Measurements from ENCODE around the gene TOGARAM2.

Gene TOGARAM2

GRCh38 chr2:29052807-29053206 lies 71.7 kb downstream of the TOGARAM2 start:
- in situ Hi-C loops (cut with HindIII; ENCODE audit: low sequenced_read_pairs): no loop called here

GRCh38 chr2:29053223-29053622 lies 72.1 kb downstream of the TOGARAM2 start:
- in situ Hi-C loops (cut with HindIII; ENCODE audit: low sequenced_read_pairs): no loop called here

GRCh38 chr2:29053670-29054400 lies 72.7 kb downstream of the TOGARAM2 start:
- in situ Hi-C loops (cut with HindIII; ENCODE audit: low sequenced_read_pairs): no loop called here

DNA sequence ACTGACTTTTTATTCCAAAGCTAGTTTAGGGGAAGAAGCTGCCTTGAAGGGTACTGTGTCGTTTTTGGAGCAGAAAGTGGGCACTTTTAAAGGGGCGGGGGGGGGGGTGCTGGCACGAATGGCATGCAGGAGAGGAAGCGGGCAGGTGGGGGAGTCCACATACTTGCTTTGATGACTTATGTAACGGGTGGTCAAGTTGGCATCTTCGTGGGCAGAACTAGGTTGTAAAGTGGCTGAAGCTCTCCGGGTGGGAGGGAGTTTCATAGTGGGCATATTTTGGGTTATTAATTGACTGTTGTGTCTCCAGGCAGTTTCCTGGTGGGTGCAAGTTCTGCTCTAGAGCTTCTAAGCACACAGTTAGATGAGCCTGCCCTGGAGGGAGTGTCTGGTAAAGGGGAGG lies 73.3 kb downstream of the TOGARAM2 start:
- in situ Hi-C loops (cut with HindIII; ENCODE audit: low sequenced_read_pairs): no loop called here

DNA sequence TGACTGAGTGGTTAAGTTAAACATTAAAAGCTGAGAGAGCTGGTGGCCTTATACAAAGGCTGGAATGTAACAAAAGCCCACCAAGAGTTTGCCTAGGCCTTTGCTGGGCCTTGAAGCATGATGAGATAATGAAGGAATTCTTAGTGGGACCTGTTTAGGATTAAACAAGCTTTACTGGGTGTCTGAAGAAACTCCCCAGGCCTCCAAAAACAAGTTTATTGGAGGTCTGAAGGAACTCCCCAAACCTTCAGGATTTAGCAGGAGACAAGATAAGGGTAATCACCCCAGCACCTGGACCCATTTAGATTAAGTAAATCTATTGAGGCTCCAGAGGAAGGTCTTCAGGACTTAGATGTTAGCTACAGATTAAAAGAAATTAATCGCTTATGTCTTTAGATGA lies 74.5 kb downstream of the TOGARAM2 start:
- in situ Hi-C loops (cut with HindIII; ENCODE audit: low sequenced_read_pairs): no loop called here

- in situ Hi-C loops (cut with HindIII; ENCODE audit: low sequenced_read_pairs): no loop called here
Observed at GRCh38 chr2:29056452-29056851, 75.4 kb downstream of the TOGARAM2 start.

- in situ Hi-C loops (cut with HindIII; ENCODE audit: low sequenced_read_pairs): no loop called here
Observed at GRCh38 chr2:29057006-29057405, 75.9 kb downstream of the TOGARAM2 start.

- in situ Hi-C loops (cut with HindIII; ENCODE audit: low sequenced_read_pairs): no loop called here
Observed at GRCh38 chr2:29059624-29060023, 78.5 kb downstream of the TOGARAM2 start.

- in situ Hi-C loops (cut with HindIII; ENCODE audit: low sequenced_read_pairs): no loop called here
Observed at GRCh38 chr2:29060441-29060840, 79.3 kb downstream of the TOGARAM2 start.

GRCh38 chr2:29061176-29061575 lies 80.1 kb downstream of the TOGARAM2 start:
- in situ Hi-C loops (cut with HindIII; ENCODE audit: low sequenced_read_pairs): no loop called here

- in situ Hi-C loops (cut with HindIII; ENCODE audit: low sequenced_read_pairs): no loop called here
Observed at GRCh38 chr2:29061616-29062015, 80.5 kb downstream of the TOGARAM2 start.

GRCh38 chr2:29062371-29062770 lies 81.3 kb downstream of the TOGARAM2 start:
- in situ Hi-C loops (cut with HindIII; ENCODE audit: low sequenced_read_pairs): no loop called here

GRCh38 chr2:29063056-29063455 lies 82.0 kb downstream of the TOGARAM2 start:
- in situ Hi-C loops (cut with HindIII; ENCODE audit: low sequenced_read_pairs): no loop called here

GRCh38 chr2:29063646-29064345 lies 82.7 kb downstream of the TOGARAM2 start:
- in situ Hi-C loops (cut with HindIII; ENCODE audit: low sequenced_read_pairs): no loop called here

GRCh38 chr2:29064346-29064715 lies 83.2 kb downstream of the TOGARAM2 start:
- in situ Hi-C loops (cut with HindIII; ENCODE audit: low sequenced_read_pairs): no loop called here

DNA sequence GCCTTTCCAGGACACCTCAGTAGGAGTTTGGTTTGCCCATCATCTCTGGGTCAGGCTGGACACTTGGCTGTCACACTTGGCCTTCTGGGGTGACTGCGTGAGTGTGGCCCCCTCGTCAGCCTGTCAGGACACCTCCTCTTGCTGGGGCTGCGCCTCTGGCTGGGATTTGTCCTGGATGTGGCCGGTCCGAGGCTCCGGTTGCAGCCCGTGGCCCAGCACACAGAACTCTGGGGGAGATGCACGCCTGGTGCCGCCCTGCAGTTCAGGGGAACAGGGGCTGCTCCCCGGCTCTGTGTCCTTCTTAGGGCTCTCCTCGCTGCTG lies 83.6 kb downstream of the TOGARAM2 start:
- in situ Hi-C loops (cut with HindIII; ENCODE audit: low sequenced_read_pairs): no loop called here

DNA sequence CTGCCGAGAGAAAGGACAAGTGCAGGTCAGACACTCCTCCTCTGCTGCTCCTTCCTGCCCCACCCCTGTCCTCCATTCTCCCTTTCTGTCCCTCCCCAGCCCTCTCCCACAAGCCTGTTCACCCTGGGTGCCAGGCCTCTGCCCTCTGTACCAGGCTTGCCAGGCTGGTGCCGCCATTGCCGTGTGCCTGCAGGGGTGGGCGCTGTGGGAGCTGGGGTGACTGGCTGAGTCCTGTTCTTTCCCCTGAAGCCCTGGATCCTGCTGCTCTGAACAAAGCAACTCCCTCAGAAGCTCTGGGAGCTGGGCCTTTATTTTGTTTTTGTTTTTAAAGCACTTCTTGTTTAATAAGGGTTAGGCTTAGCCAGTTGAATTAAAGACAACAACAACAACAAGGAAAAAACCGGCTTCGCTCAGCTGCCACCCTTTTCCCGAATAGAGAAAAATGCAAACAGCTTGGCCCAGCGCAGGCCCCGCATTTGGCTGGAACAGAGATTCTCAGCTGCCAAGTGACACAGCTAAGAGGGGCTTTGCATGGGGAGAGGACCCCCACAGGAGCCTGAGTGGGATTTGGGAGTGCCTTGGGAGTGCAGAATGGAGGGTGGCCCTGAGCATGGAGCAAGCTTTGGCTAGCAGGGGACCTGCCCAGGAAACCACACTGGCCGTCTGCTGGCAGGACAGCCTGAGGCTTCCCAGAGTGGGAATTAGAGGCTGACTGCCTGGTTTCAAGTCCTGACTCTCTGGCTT lies 84.1 kb downstream of the TOGARAM2 start:
- in situ Hi-C loops (cut with HindIII; ENCODE audit: low sequenced_read_pairs): no loop called here

GRCh38 chr2:29066271-29066860 lies 85.3 kb downstream of the TOGARAM2 start:
- in situ Hi-C loops (cut with HindIII; ENCODE audit: low sequenced_read_pairs): no loop called here

GRCh38 chr2:29066997-29067605 lies 86.0 kb downstream of the TOGARAM2 start:
- in situ Hi-C loops (cut with HindIII; ENCODE audit: low sequenced_read_pairs): no loop called here

GRCh38 chr2:29068513-29068912 lies 87.4 kb downstream of the TOGARAM2 start:
- in situ Hi-C loops (cut with HindIII; ENCODE audit: low sequenced_read_pairs): no loop called here

DNA sequence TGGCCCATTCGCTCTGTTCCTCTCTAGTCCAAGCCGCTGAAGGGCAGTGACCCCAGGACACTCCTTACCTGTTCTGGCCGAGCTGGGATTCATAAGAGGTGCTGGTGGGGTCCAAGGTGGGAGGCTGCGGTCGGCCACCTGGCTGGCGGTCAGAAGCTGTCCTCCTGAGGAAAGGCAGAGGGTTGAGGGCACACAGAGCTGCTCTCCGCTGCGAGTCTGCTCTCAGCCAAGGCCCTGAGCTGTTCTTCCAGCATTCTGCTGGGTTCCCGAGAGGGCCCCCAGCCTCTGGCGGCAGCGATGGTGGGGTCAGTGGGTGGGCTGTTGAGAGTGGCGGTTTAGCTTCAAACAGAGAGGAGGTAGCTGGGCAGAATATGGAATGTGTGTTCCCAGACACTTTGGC lies 89.4 kb downstream of the TOGARAM2 start:
- in situ Hi-C loops (cut with HindIII; ENCODE audit: low sequenced_read_pairs): no loop called here

Data from endothelial cell of hepatic sinusoid (primary cell).